ENCODE results near the gene KIRREL3.
"Not testable (repeated sequence)": the region's sequence is repeated elsewhere in the genome, so short reads cannot be mapped to it uniquely, and the experiment has no call there.

KIRREL3 gene

GRCh38 chr11:126391286-126391954 lies 609.1 kb downstream of the KIRREL3 start:
- DNase-seq (ENCODE audit: low spot score), result no peak

DNA sequence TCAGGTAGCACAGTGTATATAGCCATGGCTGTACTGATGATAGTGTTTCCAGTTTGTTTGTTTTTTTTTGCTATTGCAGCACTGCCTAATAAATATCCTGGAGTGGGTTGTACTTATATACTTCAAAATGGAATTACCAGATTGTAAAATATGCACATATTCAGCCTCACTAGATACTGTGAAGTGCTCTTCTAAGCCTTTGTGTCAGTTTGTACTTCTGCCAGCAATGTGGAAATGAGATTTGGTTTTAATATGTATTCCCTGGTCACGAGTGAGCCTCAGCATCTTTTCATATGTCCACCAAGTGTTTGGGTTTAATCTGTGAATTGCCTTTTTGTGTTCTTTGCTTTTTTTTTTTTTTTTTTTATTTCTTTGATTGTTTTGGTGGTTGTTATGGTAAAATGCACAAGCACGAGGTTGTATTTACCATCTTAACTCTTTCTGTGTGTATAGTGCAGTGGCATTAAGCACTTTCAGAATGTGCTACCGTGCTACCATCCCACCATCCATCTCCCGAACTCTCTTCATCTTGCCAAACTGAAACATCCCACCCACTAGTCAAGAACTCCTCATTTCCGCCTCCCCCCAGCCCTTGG lies 610.2 kb downstream of the KIRREL3 start:
- no peak for DNase-seq (ENCODE audit: low spot score)

DNA sequence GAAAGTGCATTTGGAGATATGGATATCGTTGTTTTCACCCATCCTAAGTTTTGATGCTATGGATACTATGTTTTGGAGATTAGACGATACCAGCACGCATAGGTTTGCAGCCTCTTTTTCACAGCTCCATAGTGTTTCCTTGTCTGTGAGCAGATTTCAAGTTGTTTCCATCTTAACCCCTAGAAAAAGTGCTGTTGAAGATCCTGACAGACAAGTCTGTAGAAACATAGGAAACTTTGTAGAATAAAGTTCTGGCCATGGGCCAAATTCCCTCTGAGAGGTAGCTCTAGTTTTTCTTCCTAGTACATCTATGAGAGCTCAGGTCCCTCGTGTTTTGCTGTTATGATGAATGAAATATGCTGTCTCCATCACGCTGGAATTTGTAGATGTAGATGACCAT lies 612.7 kb downstream of the KIRREL3 start:
- no peak for DNase-seq (ENCODE audit: low spot score)

GRCh38 chr11:126386729-126387071 lies 613.9 kb downstream of the KIRREL3 start:
- DNase-seq (ENCODE audit: low spot score), result not testable (repeated sequence)

DNA sequence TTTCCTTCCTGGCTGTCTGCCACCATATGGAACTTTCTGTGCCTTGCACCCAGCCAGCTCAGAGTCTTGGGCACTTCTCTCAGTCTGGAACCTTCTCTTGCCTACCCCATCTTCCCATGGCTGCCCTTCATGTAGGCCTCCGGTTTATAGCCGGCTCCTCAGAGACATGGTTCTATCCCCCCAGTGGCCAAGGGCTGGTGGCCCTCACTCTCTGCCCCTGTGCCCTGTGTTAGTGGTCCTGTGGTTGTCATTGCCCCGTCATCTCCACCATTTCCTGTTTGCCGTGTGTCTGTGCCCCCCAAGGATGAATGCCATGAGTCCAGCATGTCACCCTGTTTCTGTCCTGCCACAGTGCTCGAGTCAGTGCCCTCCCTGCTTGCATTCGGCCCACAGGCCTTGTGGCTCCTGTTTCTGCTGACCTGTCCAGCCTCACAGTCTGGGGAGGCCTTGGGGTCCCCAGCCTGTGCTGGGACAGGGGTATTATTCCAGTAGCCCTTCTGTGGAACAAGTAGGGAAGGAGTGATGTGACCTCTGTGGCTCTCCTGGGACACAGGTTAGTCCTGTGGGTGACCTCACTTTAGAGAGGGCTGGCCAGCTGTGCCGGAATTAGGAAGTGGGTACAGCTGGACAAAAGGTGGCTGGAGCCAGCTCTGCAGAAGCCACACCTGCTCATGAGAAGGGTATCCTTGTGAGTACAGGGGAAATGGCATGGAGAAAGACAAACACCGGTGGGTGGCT lies 614.4 kb downstream of the KIRREL3 start:
- DNase-seq (ENCODE audit: low spot score), result no peak

- DNase-seq (ENCODE audit: low spot score), result no peak
Observed at GRCh38 chr11:126384449-126385070, 616.0 kb downstream of the KIRREL3 start.

GRCh38 chr11:126383339-126384335 lies 616.9 kb downstream of the KIRREL3 start:
- no peak for DNase-seq (ENCODE audit: low spot score)

DNA sequence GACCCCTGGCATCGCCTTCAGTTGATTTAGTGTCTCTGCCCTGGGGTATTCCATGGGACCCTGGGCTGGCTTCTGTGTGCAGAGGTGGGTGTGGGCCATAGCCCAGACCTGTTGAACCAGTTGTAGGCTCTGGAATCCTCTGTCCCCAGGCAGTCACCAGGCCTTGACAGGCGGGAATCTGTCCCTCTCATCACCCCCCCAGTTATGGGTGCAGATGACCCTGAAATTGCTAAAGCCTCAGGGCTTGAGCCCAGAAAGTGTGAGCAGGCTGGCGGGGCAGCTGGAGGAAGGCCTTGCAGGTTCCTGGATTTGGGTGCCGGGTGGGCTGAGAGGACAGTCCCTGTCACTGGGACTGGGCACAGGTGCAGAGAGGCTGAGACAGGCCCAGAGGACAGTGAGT lies 617.9 kb downstream of the KIRREL3 start:
- not testable (repeated sequence) for DNase-seq (ENCODE audit: low spot score)

GRCh38 chr11:126381960-126382359 lies 618.6 kb downstream of the KIRREL3 start:
- DNase-seq (ENCODE audit: low spot score), result not testable (repeated sequence)

GRCh38 chr11:126380909-126381308 lies 619.7 kb downstream of the KIRREL3 start:
- DNase-seq (ENCODE audit: low spot score), result no peak

DNA sequence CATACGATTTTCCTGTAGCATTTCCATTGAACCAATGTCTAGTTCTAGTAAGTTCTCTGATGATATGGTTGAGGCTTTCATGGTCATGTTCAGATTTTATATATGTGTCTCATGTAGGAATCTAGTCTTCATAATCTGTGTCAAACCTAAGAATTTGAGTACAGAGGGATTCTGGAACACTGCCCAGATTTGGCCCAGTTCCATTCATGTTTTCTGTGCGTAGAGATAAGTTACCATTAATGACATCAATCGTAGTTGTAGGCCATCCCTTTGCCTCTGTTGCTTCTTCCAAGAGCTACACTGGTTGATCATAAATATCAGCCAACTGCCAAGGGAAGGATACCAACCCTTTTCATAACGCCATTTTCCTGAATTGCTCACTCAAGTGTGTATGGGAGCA lies 621.8 kb downstream of the KIRREL3 start:
- no peak for DNase-seq (ENCODE audit: low spot score)

GRCh38 chr11:126375726-126376125 lies 624.8 kb downstream of the KIRREL3 start:
- no peak for DNase-seq (ENCODE audit: low spot score)

GRCh38 chr11:126374562-126375300 lies 625.8 kb downstream of the KIRREL3 start:
- DNase-seq (ENCODE audit: low spot score), result not testable (repeated sequence)

DNA sequence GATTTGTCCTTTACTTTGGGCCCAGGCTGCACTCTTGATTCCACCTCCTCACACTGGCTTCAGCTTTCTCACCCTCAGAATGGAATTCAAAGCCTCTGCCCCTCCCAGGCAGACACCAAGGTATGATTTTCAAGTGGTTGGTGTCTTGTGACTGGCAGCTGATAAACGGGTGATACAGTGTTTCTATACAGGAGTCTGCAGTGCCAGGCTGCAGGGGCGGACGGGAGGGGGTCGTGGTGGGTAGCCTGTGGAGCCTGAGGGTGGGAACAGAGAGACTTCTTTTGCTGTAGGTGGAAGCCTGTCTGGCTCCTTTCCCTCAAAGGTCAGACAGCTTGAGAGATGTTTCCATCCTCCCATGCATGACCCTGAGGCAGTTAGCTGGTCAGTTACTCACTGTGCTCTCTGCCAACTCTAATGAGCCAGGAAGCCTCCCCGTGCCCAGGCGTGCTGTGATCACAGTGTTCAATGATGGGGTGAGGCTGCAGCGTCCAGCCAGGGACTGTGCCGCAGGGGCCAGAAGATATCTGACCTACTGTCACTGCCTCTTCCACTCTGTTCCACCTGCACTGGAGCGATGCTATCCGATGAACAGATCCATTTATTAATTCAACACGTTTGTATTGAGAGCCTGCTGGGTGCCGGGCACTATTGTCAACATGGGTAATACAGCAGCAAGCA lies 627.0 kb downstream of the KIRREL3 start:
- not testable (repeated sequence) for DNase-seq (ENCODE audit: low spot score)

Small RNA genes within 50 kb of the gene (small RNA-seq; reads per million reads assigned to genes)
- gene AP001318.3 (0 to 0.04 reads per million in 2 experiments), gene MIR3167 (0 reads per million in 2 experiments)
